Hepatocyte (in vitro differentiated cells): ENCODE data around the gene ZBTB16. TPM values are rescaled to one million over a fixed set of nuclear protein-coding genes. Genes with fewer than 3 reads are reported as not detected.

ENCODE experiments used
- DNase-seq: peaks from one replicate; pipeline ENCODE4 v3.0.0-alpha.2; 2016; ENCODE audit warnings: low spot score
- H2AFZ ChIP-seq: fragments of 200-600 bp; sonication (generic); 2 replicates; pipeline ENCODE4 v1.6.0; 2016; ENCODE audit warnings: antibody characterized with exemption, mild to moderate bottlenecking
- H3K27ac ChIP-seq: fragments of 200-600 bp; sonication (generic); 2 replicates; pipeline ENCODE4 v1.5.1; 2016; ENCODE audit warnings: mild to moderate bottlenecking
- H3K27me3 ChIP-seq: fragments of 200-600 bp; sonication (generic); 2 replicates; pipeline ENCODE4 v1.6.1; 2016
- H3K36me3 ChIP-seq: fragments of 200-600 bp; sonication (generic); replicated peaks from 2 replicates; pipeline ENCODE4 v1.5.1; 2016; ENCODE audit warnings: low read depth; ENCODE audit not compliant: insufficient read depth
- H3K4me1 ChIP-seq: fragments of 200-600 bp; sonication (generic); 2 replicates; pipeline ENCODE4 v1.5.1; 2016; ENCODE audit warnings: mild to moderate bottlenecking, moderate library complexity; ENCODE audit not compliant: insufficient read depth
- H3K4me2 ChIP-seq: fragments of 200-600 bp; sonication (generic); 2 replicates; pipeline ENCODE4 v1.6.0; 2016
- H3K4me3 ChIP-seq: fragments of 200-600 bp; sonication (generic); 2 replicates; pipeline ENCODE4 v1.5.1; 2016; ENCODE audit warnings: mild to moderate bottlenecking
- H3K79me2 ChIP-seq: fragments of 200-600 bp; sonication (generic); 2 replicates; pipeline ENCODE4 v1.6.0; 2017; ENCODE audit warnings: mild to moderate bottlenecking
- H3K9me2 ChIP-seq: fragments of 200-600 bp; sonication (generic); replicated peaks from 2 replicates; pipeline ENCODE4 v1.6.0; 2017; ENCODE audit warnings: mild to moderate bottlenecking; ENCODE audit not compliant: insufficient read depth
- H3K9me3 ChIP-seq: fragments of 200-600 bp; sonication (generic); 2 replicates; pipeline ENCODE4 v1.5.1; 2016; ENCODE audit warnings: low read depth, mild to moderate bottlenecking
- H4K20me1 ChIP-seq: fragments of 200-600 bp; sonication (generic); 2 replicates; pipeline ENCODE4 v1.6.0; 2016; ENCODE audit warnings: mild to moderate bottlenecking; ENCODE audit not compliant: insufficient read depth, poor library complexity, severe bottlenecking
- EZH2 ChIP-seq: fragments of 200-600 bp; sonication (generic); IDR thresholded peaks from 2 replicates; pipeline ENCODE4 v1.6.1; 2016; ENCODE audit warnings: antibody characterized with exemption, mild to moderate bottlenecking, borderline replicate concordance
- EZH2phosphoT487 ChIP-seq: fragments of 200-600 bp; sonication (generic); IDR thresholded peaks from one replicate; pipeline ENCODE4 v1.6.1; 2018; ENCODE audit warnings: antibody characterized with exemption, mild to moderate bottlenecking, low read depth, moderate library complexity; ENCODE audit not compliant: unreplicated experiment, severe bottlenecking
- WGBS: methylation state at CpG from one replicate; pipeline ENCODE4 v1.1.6; 2016; ENCODE audit warnings: low lambda C conversion rate; ENCODE audit errors: missing lambda C conversion rate; 5-methylcytosine and 5-hydroxymethylcytosine counted together
- polyA plus RNA-seq: library from polyadenylated mRNA; unstranded; fragments of >200 nt; fragmentation: Nextera tagmentation; extraction: Ambion mirVana; gene quantifications from 2 replicates; pipeline ENCODE4 v1.2.1, GENCODE V29; 2016
- total RNA-seq: library from RNA; depleted of rRNA; stranded (reverse); fragments of >200 nt; gene quantifications from 2 replicates; pipeline ENCODE4 v1.2.3, GENCODE V29; 2014
- TF ChIP-seq, protein P1 (sequence below): fragments of 200-600 bp; sonication (generic); IDR thresholded peaks from 2 replicates; pipeline ENCODE4 v1.5.1; 2016; ENCODE audit warnings: antibody characterized with exemption, mild to moderate bottlenecking; ENCODE audit not compliant: poor library complexity

The ZBTB16 gene
- total and polyA plus RNA-seq, 2 experiments from 2014 or later: 30.1 to 52.3 TPM

DNA sequence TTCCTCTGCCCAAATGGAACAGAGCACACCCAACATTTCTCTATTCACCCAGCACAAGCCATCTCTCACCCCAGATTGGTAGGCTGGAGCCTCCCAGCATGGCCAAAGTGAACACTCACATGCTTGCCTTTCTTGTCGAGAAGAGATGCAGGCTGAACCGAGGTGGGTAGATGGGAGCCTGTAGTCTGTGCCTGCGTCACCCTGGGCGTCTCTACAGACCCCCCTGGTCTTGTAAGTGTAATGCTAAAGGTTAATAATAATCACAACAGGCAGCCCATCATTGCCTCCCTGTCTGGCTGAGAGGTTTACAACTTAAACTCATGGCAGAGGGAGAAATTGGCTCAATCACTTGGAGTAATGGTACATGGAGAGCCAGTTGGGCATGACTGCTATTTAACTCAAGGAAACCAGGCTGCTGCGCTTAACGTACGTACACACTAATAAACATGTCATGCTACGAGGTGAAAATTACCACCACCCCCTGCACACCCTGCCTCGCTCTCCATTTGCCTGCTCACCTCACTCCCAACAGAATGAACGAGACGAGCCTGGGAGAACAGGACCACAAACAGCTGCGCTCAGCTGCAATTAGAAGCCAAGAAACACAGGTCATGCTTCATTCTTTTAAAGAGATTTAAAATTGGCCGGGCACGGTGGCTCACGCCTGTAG lies 9.1 kb upstream of the ZBTB16 start:
- H3K9me2 ChIP-seq: no peaks in the 10 kb centered on the region
- no peaks in the 10 kb centered on the region for H4K20me1 ChIP-seq
- no peak for DNase-seq
- H3K9me3 ChIP-seq: no peaks in the 10 kb centered on the region
- H2AFZ ChIP-seq: no peak overlapping the region
- no peaks in the 10 kb centered on the region for H3K36me3 ChIP-seq
- no peak overlapping the region for H3K27ac ChIP-seq
- H3K79me2 ChIP-seq: no peaks in the 10 kb centered on the region
- H3K4me3 ChIP-seq: no peak overlapping the region
- TF ChIP-seq EZH2phosphoT487 (no peak), EZH2 (no peak)
- TF ChIP-seq, protein P1, sequence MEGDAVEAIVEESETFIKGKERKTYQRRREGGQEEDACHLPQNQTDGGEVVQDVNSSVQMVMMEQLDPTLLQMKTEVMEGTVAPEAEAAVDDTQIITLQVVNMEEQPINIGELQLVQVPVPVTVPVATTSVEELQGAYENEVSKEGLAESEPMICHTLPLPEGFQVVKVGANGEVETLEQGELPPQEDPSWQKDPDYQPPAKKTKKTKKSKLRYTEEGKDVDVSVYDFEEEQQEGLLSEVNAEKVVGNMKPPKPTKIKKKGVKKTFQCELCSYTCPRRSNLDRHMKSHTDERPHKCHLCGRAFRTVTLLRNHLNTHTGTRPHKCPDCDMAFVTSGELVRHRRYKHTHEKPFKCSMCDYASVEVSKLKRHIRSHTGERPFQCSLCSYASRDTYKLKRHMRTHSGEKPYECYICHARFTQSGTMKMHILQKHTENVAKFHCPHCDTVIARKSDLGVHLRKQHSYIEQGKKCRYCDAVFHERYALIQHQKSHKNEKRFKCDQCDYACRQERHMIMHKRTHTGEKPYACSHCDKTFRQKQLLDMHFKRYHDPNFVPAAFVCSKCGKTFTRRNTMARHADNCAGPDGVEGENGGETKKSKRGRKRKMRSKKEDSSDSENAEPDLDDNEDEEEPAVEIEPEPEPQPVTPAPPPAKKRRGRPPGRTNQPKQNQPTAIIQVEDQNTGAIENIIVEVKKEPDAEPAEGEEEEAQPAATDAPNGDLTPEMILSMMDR: no peak
- H3K4me2 ChIP-seq: no peak overlapping the region
- 76% methylated on average over 15 of the region's 15 CpGs for WGBS
- H3K27me3 ChIP-seq: no peaks in the 10 kb centered on the region
- peaks cover 6% of the 10 kb centered on the region for H3K4me1 ChIP-seq

GRCh38 chr11:114051558-114051957 lies 8.0 kb upstream of the ZBTB16 start:
- no peaks in the 10 kb centered on the region for H3K79me2 ChIP-seq
- 83% methylated on average over 4 of the region's 4 CpGs for WGBS

GRCh38 chr11:114052160-114052559 lies 7.4 kb upstream of the ZBTB16 start:
- Histone ChIP-seq H3K4me1 (peaks cover 6% of the 10 kb centered on the region), H3K27ac (no peak overlapping the region), H3K79me2 (no peaks in the 10 kb centered on the region), H3K4me2 (no peak overlapping the region), H3K4me3 (no peak overlapping the region), H2AFZ (no peak overlapping the region), H3K9me3 (no peaks in the 10 kb centered on the region), H4K20me1 (no peaks in the 10 kb centered on the region), H3K36me3 (no peaks in the 10 kb centered on the region), H3K9me2 (no peaks in the 10 kb centered on the region), H3K27me3 (peaks cover 10% of the 10 kb centered on the region)
- TF ChIP-seq EZH2phosphoT487 (no peak), EZH2 (no peak)
- TF ChIP-seq, protein P1: no peak
- DNase-seq: no peak
- WGBS: 81% methylated on average over 5 of the region's 5 CpGs

More at GRCh38 chr11:114051558-114051957, 8.0 kb upstream of the ZBTB16 start:
- H2AFZ ChIP-seq: no peak overlapping the region
- no peak for DNase-seq
- no peak overlapping the region for H3K4me3 ChIP-seq
- peaks cover 6% of the 10 kb centered on the region for H3K4me1 ChIP-seq
- H3K36me3 ChIP-seq: no peaks in the 10 kb centered on the region
- TF ChIP-seq EZH2: no peak
- H3K4me2 ChIP-seq: no peak overlapping the region
- no peak overlapping the region for H3K27ac ChIP-seq
- H4K20me1 ChIP-seq: no peaks in the 10 kb centered on the region
- peaks cover 4% of the 10 kb centered on the region for H3K27me3 ChIP-seq
- no peaks in the 10 kb centered on the region for H3K9me2 ChIP-seq
- H3K9me3 ChIP-seq: no peaks in the 10 kb centered on the region

DNA sequence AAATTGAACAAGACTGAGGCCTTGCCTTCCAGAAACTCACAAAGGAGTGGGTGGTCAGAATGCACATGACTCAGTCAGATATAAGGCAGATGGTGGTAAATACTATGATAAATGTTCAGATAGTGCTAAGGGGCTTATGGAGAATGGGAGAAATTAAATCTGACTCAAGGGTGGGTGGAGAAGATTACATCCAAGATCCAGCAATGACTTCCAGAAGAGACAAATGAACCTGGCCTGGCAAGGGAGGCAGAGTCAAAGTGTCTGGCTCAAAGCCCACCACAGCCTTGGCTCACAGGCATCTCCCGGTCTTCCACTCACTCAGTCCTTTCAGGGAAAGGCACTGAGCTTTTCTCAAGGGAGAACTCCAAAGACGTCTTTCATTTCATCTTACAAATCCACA lies 6.1 kb upstream of the ZBTB16 start:
- no peak overlapping the region for H3K27ac ChIP-seq
- H3K36me3 ChIP-seq: no peaks in the 10 kb centered on the region
- H2AFZ ChIP-seq: no peak overlapping the region
- no peak overlapping the region for H3K4me2 ChIP-seq
- H3K79me2 ChIP-seq: no peaks in the 10 kb centered on the region
- no peaks in the 10 kb centered on the region for H4K20me1 ChIP-seq
- DNase-seq: no peak
- no peaks in the 10 kb centered on the region for H3K9me2 ChIP-seq
- peaks cover 22% of the 10 kb centered on the region for H3K27me3 ChIP-seq
- WGBS: 88% methylated on average over 2 of the region's 2 CpGs
- no peak overlapping the region for H3K4me3 ChIP-seq
- H3K4me1 ChIP-seq: peaks cover 9% of the 10 kb centered on the region
- no peaks in the 10 kb centered on the region for H3K9me3 ChIP-seq
- TF ChIP-seq EZH2: no peak
- no peak for TF ChIP-seq EZH2phosphoT487
- TF ChIP-seq, protein P1: no peak
